Activated CD8-positive, alpha-beta memory T cell treated with anti-CD3 and anti-CD28 coated beads for 1 hour (primary cell): Measurements from ENCODE around the gene NUP107.
"Not testable (repeated sequence)": the region's sequence is repeated elsewhere in the genome, so short reads cannot be mapped to it uniquely, and the experiment has no call there.

ENCODE experiments used
- DNase-seq, 2 donors: peaks; one replicate each; pipeline ENCODE4 v3.0.0-alpha.2; 2020; ENCODE audit warnings: low read depth in 1 of 2; ENCODE audit errors: extremely low read depth in 1 of 2

The NUP107 gene

DNA sequence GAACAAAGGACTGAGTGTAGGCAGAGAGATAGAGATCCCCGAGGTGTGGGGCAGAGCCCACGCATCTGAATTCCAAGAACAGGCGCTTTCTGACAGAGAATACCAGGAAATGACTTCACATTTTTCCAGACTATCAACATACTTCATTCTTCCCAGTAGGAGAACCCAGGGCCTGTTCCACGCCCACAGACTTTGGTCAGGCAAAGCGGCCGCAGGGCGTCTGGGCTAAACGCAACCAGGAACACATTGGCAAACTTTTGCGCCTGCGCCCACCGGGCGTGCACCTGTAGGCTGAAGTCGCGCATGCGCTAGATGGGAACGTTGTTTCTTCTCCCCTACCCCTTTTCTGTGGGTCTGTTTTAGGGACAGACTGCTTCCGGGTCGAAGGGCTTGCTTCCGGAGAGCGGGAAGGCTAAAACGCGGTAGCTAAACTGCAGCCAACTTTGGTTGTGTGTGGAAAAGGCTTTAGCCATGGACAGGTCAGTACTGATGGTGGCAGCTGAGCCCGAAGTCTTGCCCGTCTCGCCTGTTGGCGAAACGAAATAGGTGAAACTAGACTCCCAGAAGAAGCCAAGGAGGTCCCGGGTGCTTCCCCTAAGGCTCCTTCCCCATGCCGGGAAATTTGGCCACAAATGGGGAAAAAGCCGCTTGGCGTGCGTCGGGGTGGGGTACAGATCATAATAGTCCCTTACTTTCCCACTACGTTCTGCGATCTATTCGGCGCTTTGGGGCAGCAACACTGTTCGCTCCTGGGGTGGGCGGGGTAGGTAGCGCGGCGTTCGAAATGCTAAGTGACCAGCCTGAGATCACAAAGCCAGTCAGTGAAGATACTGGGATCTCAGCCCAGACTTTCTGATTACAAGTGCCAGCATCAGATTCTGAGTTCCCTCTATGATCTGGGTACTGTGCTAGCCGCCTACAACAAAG lies at the start of gene NUP107:
Gene NUP107, plus strand, starts transcription at position 384 of the 927 bp plus-strand sequence. Its CDS starts 88 bp downstream, at position 472.
- peak; percentile 95 to 97 for DNase-seq

DNA sequence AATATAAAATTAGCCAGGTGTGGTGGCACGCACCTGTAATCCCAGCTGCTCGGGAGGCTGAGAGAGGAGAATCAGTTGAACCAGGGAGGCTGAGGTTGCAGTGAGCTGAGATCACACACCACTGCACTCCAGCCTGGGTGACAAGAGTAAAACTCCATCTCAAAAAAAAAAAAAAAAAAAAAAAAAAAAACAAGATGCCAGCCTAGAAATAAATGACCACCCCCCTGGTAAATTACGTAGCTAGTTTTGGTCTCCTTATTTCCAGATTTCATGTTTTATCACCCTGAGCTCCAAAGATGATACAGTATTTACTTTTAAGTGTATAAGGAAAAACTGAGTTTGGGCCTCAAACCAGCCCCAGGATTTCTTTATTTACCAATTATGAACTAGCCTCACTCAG lies 49.3 kb upstream of the NUP107 start:
- not testable (repeated sequence) for DNase-seq

DNA sequence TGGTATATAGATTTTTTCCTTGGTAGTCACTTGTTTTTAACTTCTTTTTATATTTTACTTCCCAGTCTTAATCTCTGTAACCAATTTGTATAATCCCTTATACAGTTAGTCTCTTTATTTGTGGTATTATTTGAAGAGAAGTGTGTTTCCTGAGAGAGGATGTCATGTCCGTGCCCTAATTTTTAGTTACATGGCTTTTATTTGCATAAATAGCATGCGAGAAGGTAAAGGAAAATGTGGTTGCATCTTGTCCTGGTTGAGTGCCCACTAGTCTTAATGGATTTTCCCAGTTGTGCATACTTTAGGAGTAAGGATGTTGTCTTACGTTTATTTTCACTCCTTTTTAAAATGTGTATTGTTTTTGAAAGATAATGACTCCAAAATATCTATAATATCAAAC lies 48.6 kb upstream of the NUP107 start:
- DNase-seq = no peak

DNA sequence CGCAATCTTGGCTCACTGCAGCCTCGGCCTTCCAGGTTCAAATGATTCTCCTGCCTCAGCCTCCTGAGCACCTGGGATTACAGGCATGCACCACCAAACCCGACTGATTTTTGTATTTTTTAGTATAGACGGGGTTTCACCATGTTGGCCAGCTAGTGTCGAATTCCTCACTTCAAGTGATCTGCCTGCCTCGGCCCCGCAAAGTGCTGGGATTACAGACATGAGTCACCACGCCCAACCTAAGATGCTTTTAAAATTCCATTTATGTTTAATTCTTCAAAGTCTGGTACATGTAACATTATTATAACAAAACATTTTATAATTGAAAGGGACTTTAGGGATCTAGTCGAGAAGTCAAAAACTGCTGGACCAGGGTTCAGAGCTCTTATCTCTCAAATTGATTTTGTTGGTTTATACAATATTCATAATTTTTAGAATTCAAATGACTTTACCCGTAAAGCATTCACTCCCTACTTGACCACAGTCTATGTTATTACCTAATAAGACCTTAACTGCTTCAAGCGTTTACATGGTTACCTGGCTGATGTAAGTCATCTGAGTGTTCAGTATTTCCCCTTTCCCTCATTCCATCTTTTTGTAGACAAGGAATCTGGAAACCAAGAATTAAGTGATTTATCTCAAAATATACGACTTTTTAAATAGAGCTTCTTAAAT lies 47.9 kb upstream of the NUP107 start:
- DNase-seq = no peak

DNA sequence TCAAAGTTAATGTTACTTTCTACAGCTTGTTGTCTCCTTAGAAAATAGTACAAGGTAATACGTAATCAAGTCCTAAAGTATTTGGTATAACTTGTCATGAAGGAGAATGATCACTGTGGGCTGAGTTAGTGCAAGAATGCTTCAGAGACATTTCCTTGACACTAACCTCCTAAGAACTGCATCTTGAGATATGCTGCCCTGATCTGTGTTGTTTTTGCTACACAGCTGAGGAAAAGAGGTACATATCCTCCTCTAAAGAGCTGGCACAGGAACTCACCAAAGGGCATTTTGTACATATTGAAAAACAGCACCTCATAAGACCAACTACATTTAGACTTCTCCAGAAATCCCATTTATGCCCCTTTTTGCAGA lies 47.4 kb upstream of the NUP107 start:
- DNase-seq = no peak

DNA sequence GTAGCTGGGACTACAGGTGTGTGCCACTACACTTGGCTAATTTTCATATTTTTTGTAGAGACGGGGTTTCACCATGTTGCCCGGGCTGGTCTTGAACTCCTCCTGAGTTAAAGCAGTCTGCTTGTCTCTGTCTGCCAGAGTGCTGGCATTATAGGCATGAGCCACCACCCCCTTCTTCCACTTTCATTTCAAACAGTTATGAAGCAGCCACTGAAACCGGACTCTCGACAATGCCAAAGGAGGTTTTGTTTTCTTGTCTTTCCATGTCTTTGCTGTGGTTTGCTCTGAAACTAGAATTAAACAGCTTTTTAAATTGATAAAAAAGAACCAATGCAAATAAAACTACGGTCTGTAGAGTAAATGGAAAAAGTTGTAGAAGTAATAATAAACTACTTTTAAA lies 45.6 kb upstream of the NUP107 start:
- DNase-seq = peak in 1 of 2 donors; percentile 8

DNA sequence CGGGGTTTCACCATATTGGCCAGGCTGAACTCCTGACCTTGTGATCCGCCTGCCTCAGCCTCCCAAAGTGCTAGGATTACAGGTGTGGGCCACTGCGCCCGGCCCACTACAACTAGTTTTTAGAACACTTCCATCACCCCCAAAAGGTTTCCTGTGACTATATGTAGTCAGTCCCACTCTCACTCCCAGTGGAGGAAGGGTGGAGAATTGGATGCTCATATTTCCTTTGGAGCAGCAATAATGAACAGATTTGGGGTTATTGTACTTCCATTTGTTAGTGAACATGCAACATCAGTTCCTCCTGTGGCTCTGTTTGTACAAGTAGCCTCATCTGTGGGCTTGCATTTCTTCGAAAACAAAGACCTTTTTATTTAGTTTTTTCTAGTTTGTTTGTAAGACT lies 40.3 kb upstream of the NUP107 start:
- no peak for DNase-seq

DNA sequence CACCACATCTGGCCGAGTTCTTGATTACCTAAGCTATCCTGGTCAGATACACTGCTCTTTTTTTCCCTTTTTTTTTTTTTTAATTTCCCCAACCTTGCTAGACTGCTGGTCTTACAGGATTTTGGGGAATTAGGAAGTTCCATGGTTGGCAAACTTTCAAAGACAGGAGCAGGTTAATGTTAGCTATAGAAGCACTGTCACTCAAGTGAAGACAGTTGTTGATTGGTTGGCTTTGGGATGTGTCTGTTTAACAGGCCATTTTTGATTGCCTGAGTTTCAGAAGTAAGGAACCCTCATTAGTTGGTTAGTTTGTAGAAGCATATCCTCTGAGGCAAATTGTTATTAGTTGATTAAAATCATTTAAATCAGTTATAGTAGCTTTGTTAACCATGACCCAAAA lies 39.3 kb upstream of the NUP107 start:
- no peak for DNase-seq

DNA sequence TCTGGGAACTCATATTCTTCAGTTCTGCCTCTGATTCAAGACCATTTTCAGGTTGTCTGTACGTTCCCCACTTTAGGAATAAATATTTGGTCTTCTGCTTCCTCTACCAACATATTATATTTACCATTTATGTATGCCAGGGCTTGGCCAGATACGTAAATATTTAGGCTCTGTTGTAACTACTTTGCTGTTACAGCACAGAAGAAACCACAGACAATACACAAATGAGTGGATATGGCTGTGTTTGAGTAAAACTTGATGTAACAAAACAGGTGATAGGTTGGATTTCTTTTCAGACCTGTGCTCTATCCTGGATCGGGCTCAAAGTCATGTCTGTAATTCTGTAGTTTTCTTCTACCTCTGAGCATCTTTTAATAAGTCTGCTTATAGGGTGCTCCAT lies 38.6 kb upstream of the NUP107 start:
- no peak for DNase-seq

DNA sequence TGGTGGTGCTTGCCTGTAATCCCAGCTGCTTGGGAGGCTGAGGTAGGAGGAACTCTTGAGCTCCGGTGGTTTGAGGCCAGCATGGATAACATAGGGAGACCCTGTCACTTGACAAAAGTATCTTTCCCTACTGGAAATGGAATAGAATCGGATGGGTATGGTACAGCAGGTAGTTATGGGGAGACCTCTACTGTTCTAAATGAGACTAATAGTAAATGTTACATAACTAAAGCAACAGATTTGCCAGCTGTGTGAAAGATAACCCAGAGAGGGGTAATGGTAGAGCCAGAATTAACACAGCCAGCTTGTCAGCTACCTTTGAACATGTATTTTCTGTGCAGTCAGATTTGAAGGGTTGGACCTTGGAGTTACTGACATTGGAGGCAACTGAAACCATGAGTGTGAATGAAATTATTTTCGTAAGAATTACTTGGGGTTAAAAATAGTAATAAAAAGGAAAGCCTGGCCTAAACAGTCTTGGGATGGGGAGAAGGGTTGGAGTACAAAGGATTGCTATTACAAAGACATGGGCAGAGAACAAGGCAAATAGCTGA lies 21.7 kb upstream of the NUP107 start:
- no peak for DNase-seq

DNA sequence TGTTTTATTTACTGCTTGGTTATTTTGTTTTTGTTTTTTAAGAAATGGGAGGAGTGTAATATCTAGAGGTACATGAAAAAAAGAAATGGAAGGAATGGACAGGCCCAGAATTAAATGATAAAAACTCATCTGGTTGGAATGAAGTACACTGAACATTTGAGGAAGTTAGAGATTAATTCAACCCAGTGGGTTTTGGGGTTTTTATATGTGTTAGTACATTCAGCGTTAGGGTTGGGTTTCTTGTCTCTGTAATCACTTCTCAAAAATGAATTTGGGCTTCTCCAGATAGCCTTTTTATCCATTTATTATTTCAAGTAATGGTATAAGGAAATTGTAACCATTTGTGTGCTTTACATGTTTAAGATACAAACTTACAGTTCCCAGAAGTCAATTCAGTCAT lies 19.5 kb upstream of the NUP107 start:
- no peak for DNase-seq

DNA sequence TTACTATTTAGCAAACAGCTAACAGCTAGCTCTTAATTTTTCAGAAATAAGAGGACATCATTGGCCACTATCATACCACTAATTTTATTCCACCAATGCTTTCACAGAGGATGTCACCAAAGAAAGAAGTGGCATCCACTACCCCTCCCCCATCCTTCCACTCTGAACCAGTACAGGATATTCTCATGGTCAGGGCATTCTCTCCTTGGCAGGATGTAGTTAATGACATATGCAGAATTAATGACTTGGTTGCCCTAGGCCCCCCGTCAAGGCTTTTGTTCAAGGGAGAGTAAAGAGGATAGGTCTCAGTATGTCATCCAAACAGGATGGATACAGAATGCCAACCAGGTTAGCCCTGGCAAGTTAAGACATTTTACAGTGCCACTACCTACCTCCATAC lies 18.9 kb upstream of the NUP107 start:
- no peak for DNase-seq

DNA sequence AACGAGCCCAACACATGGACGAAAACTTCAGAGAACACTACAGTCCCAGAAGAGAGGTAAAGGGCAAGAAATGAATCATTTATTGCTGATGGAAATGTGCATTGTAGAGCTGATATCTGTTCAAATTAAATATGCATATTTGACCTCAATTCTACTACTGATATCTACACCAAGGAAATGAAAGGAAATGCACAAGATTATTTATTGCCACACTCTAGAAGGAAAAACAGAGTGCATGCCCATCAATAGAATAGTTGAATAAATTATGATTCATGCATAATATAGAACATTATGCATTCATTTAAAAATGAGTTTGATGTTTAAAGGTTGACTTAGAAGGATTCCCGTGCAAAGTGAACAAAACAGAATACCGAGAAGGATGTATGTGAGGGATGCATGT lies 15.6 kb upstream of the NUP107 start:
- no peak for DNase-seq

DNA sequence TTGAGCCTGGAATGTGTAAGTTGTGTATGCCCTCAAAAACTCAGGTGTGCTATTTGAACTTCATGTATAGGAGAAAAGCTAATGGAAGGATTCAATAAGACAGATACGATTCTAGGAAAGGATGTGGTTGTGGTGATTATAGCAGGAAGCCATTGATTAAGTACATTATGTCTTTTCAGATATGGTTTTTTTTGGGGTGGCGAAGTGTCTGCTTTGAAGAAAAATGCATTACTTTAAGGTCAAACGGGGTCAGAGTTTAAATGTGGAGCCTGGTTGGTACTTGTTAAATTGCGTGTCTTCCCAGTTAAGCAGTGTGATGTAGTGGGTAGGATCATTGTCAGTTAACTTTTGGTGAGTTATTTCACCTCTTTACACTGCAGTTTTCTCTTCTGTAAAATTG lies 13.0 kb upstream of the NUP107 start:
- DNase-seq = no peak

DNA sequence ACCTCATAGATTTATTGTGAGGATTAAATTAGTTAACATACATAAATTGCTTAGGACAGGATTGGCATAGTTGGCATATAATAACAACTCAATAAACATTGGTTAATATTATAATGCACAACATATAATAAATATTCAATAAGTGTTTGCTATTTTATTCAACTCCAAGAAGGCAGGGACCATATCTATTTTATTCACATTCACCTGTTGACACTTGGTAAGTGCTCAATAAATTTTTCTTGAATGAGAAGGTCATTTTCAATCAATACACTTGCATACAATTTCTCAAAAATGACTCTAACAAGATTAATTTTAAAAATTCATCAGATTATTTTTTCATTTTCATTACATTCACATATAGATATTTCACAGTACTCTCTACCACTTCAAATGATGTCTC lies 12.4 kb upstream of the NUP107 start:
- DNase-seq = no peak

DNA sequence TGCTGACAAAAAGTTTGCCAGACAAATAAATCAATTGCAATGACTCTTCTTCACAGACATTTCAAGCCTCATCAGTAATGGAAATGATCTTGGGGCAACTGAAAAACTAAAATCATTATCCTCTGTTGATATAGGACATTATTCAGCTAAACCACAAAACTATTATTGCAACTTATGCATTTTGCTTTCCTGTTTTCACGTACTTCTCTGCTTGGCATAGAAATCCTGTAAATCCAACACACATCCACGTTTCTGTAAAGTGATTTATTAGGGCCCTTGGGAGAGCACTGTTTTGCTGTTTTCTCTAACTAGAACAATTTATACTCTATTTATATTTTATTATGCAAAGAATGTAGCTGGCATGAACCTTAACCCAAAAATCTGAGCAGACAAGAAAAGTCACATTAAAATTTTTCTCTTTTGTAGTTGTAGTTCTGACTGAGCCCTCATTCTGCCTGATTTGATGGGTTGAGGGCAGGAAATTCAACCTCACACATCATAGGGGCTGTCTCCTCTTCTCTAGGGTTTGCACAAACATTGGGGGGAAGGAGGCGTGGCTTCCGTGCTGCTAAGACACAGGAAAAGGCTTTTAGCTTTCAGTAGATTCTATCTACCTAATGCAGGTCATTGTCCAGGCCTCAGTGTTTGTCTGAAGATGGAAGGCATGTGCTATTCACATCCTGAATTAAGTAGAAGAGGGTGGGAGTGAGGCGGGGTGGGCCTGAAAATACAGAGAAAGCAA lies 11.5 kb upstream of the NUP107 start:
- peak; percentile 38 to 53 for DNase-seq

DNA sequence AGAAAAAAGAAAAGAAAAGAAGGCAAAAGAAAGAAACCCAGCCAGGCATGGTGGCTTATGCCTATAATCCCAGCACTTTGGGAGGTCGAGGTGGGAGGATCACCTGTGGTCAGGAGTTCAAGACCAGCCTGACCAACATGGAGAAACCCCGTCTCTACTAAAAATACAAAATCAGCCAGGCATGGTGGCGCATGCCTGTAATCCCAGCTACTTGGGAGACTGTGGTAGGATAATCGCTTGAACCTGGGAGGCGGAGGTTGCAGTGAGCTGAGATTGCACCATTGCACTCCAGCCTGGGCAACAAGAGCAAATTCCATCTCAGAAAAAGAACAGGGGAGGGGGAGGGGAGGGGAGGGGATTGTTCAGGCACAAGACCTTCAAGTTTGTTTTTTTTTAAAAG lies 9.9 kb upstream of the NUP107 start:
- not testable (repeated sequence) for DNase-seq

DNA sequence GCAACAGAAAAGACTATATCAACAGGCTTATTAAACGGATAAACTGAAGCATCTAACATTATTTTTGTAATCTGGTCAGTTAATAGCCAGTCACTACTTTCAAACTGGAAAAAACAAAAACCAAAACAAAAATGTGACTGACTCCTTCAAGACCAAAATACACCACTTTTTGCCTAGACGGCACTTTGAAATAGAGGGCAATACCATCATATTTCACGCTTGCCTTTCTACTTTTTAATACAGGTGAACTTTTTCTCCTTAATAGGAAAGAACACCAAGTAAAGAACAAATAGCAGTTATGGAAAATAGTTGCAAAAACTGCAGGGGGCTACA lies 550 bp upstream of the NUP107 start:
- DNase-seq = no peak

DNA sequence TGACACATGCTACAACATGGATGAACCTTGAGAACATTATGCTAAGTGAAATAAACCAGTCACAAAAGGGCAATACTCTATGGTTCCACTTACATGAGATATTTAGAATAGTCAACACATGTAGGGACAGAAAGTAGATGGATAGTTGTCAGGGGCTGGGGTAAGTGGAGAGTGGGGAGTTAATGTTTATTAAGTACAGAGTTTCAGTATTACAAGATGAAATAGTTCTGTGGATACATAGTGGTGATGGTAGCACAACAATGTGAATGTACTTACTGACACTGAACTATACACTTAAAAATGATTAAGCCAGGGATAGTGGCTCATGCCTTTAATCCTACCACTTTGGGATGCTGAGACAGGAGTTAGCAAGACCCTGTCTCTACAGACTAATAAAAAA lies 8.7 kb downstream of the NUP107 start:
- DNase-seq = no peak

DNA sequence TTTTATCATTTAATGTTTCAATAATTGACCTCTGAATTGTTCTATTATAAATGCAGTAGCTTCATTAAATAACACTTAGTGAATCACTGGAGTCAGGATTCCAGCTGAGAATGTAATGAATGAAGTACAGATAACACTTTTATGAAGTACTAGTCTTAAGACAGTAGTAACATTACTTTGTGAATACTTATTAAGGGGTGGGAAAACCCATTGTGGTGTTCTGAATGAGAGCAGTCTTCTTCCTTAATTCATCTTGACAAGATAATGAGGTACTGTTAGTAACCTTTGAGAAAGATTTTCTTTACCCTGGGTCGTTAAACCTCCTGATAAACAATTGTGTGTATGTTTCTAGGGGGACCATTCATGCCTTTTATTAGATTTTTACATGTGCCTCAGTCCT lies 12.7 kb downstream of the NUP107 start:
- no peak for DNase-seq

DNA sequence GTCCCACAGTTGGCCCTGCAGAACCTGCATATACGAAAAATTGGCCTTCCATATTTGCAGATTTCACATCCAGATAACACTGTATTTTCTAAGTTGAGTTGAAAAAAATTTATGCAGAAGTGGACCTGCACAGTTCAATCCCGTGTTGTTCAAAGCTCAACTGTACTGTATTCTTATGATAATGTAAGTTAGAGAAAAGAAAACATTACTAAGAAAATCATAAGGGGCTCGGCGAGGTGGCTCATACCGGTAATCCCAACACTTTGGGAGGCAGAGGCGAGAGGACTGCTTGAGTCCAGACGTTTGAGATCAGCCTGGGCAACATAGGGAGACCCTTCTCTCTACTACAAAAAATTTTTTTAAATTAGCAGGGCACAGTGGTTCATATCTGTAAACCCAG lies 41.0 kb downstream of the NUP107 start:
- no peak for DNase-seq
